Activated CD4-positive, alpha-beta T cell treated with anti-CD3 and anti-CD28 coated beads for 36 hours (primary cell): Measurements from ENCODE around the gene IFI27L1. TPM values are rescaled to one million over a fixed set of nuclear protein-coding genes. Genes with fewer than 3 reads are reported as not detected.

Experiments used
- ATAC-seq: fragments of 200-7000 bp; cut with Tn5 transposase; one replicate; pipeline ENCODE4 v1.10.0; 2021; ENCODE audit warnings: mild to moderate bottlenecking, moderate library complexity
- CTCF ChIA-PET: fragments of 350-600 bp; sonication (Branson Sonifier 250); formaldehyde crosslinking; loops from one replicate; lab custom pipeline; 2021; ENCODE audit warnings: antibody characterized with exemption; lab: Charles Lee
- POLR2A ChIA-PET: fragments of 350-600 bp; sonication (Branson Sonifier 250); formaldehyde crosslinking; loops from one replicate; lab custom pipeline; 2021; ENCODE audit warnings: antibody characterized with exemption, inconsistent platforms; lab: Charles Lee
- DNase-seq: peaks from one replicate; pipeline ENCODE4 v3.0.0-alpha.2; 2020
- H3K27ac Mint-ChIP-seq: one replicate; pipeline ENCODE4 v1.8.0; 2021; ENCODE audit warnings: mixed read lengths
- H3K27me3 Mint-ChIP-seq: one replicate; pipeline ENCODE4 v1.8.0; 2021; ENCODE audit warnings: mixed read lengths
- H3K36me3 Mint-ChIP-seq: one replicate; pipeline ENCODE4 v1.8.0; 2021; ENCODE audit warnings: low read depth, mixed read lengths
- H3K4me1 Mint-ChIP-seq: one replicate; pipeline ENCODE4 v1.8.0; 2021; ENCODE audit warnings: mixed read lengths
- H3K4me3 Mint-ChIP-seq: one replicate; pipeline ENCODE4 v1.8.0; 2021; ENCODE audit warnings: mild to moderate bottlenecking, moderate library complexity, mixed read lengths
- H3K9me3 Mint-ChIP-seq: one replicate; pipeline ENCODE4 v1.8.0; 2021; ENCODE audit warnings: low read depth, mixed read lengths
- intact Hi-C, 2 experiments: fragments of 100-400 bp; cut with DNase I in 1 of 2; cut with micrococcal nuclease in 1 of 2; formaldehyde crosslinking; loops; one replicate each; pipeline versions ENCODE4 v1.14.2 to v1.15.1; 2022 to 2024; cut with DNase I, micrococcal nuclease
- total RNA-seq, 2 experiments: library from RNA; stranded (reverse); gene quantifications; one replicate each; pipeline ENCODE4 v1.2.3, GENCODE V29; 2021

IFI27L1 gene
- total RNA-seq, 2 experiments from 2014 or later: 22.3 to 27.1 TPM

DNA sequence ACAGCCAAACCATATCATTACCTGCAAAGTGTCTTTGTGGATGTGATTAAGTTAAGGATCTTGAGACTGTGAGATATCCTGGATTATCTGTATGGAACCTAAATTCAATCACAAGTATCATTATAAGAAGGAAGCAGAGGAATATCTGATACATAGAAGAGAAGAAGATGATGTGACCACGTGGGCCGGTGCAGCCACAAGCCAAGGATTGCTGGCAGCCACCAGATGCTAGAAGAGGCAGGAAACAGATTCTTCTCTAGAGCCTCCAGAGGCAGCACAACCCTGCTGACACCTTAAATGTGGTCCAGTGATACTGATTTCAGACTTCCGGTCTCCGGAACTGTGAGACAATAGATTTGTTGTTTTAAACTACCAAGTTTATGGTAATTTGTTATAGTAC lies 54.4 kb downstream of the IFI27L1 start:
- no peaks in the 10 kb centered on the region for H3K9me3 Mint-ChIP-seq
- intact Hi-C loops: loop anchor here in 1 of 2 experiments (5.0 kb wide), 1 partner anchor 172 kb away; no protein-coding TSS in a partner anchor
- ChIA-PET POLR2A (no interaction called here), CTCF (interaction anchor here (4.9 kb wide), 1 partner anchor 44 kb away, joined by 76 read pairs; no protein-coding TSS in a partner anchor)
- ATAC-seq (no peak), DNase-seq (no peak)
- H3K4me3 Mint-ChIP-seq: no peak overlapping the region
- H3K27ac Mint-ChIP-seq: no peak overlapping the region
- H3K4me1 Mint-ChIP-seq: peaks cover 5% of the 10 kb centered on the region
- H3K36me3 Mint-ChIP-seq: no peaks in the 10 kb centered on the region
- H3K27me3 Mint-ChIP-seq: peaks cover 6% of the 10 kb centered on the region

DNA sequence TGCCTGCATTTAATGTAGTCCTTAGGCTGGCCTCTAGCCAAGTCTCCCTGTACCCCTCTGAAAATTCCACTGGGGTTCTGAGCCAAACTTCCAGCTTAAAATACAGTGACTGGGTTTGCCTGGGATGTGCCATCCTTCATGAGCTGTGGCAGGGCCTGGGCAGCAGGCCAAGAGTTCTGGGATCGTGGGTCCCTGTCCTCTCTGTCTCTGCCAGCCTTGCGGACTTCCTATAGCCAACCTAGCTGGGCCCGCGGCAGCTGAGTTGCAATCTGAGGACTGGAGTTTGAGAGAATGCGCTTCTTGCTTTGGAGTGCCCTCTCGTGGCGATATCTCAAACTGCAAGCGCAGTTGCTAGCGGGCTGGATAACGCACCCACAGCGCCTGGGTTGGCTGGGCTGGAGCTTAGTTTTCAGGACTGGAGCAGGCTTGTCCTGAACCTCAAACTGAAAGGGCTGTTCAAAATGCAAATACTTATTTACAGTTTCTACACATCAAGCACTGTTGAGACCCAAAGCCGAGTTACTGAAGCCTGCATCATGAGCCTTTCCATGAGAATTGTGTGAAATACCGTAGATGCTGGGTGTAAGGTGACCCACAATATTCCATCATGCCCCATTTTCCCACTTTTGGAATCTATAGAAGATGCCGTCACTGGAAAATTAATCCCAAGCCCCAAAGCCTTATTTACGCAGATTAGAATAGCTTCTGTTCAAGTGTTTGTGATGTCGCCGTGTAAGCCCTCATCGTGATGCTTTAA lies 55.6 kb downstream of the IFI27L1 start:
- peak; percentile 93 for DNase-seq
- intact Hi-C loops: loop anchor here (1.0 to 5.0 kb wide), 9 partner anchors 36 to 482 kb away; partner anchors contain the start of genes OTUB2 (in 1 of the 2) and PPP4R4 (in 1 of the 2)

DNA sequence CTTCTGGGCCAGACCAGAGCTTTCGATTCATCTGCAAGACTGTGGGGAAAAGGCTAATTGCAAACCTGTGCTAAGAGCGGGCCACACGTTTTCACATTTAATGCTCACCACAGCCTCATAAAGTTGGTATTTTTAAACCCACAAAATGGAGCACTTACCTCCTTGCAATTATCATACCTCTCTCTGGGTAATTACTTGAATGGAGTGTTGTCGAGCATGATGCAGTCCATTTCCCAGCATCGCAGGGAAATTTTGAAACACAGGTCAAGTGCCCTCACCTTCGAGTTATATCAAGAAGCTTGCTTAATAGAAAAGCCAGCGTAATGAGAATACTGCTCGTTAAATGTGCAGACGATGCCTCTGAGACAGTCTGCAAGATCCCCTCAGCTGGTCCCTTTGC lies 57.1 kb downstream of the IFI27L1 start:
- H3K27ac Mint-ChIP-seq: no peak overlapping the region

More for the DNA sequence above, 55.6 kb downstream of the IFI27L1 start:
- Mint-ChIP-seq H3K9me3 (no peaks in the 10 kb centered on the region), H3K27ac (no peak overlapping the region), H3K36me3 (no peaks in the 10 kb centered on the region), H3K27me3 (peaks cover 6% of the 10 kb centered on the region), H3K4me1 (peaks cover 5% of the 10 kb centered on the region), H3K4me3 (no peak overlapping the region)
- peak; percentile 90 for ATAC-seq
- POLR2A ChIA-PET: interaction anchor here (0.5 to 1.1 kb wide), 6 partner anchors 17 to 101 kb away, joined by 3 to 9 read pairs (median 3); no protein-coding TSS in a partner anchor
- CTCF ChIA-PET: interaction anchor here (0.5 to 4.9 kb wide), 64 partner anchors 8 to 1009 kb away, joined by 3 to 76 read pairs (median 5); partner anchors contain the start of genes DDX24, IFI27, IFI27L1 and PPP4R4

GRCh38 chr14:94139006-94139405 lies 57.9 kb downstream of the IFI27L1 start:
- no peaks in the 10 kb centered on the region for H3K36me3 Mint-ChIP-seq
- ATAC-seq: no peak
- H3K27me3 Mint-ChIP-seq: peaks cover 4% of the 10 kb centered on the region
- no peak overlapping the region for H3K4me3 Mint-ChIP-seq
- DNase-seq: no peak
- H3K4me1 Mint-ChIP-seq: peaks cover 3% of the 10 kb centered on the region
- intact Hi-C loops: loop anchor here in 1 of 2 experiments (5.0 kb wide), 1 partner anchor 168 kb away; no protein-coding TSS in a partner anchor
- POLR2A ChIA-PET: no interaction called here
- no peak overlapping the region for H3K27ac Mint-ChIP-seq
- CTCF ChIA-PET: interaction anchor here (0.9 to 4.9 kb wide), 5 partner anchors 10 to 104 kb away, joined by 3 to 76 read pairs (median 12); partner anchors contain the start of gene IFI27L2
- H3K9me3 Mint-ChIP-seq: no peaks in the 10 kb centered on the region

More for the DNA sequence above, 57.1 kb downstream of the IFI27L1 start:
- intact Hi-C loops: loop anchor here in 1 of 2 experiments (5.0 kb wide), 1 partner anchor 169 kb away; no protein-coding TSS in a partner anchor
- DNase-seq (no peak), ATAC-seq (no peak)
- no peak overlapping the region for H3K4me3 Mint-ChIP-seq
- no peaks in the 10 kb centered on the region for H3K36me3 Mint-ChIP-seq
- H3K4me1 Mint-ChIP-seq: peaks cover 3% of the 10 kb centered on the region
- ChIA-PET CTCF (interaction anchor here (0.8 to 4.9 kb wide), 7 partner anchors 9 to 408 kb away, joined by 3 to 76 read pairs (median 12); partner anchors contain the start of genes DDX24, IFI27L1 and IFI27L2), POLR2A (no interaction called here)
- H3K9me3 Mint-ChIP-seq: no peaks in the 10 kb centered on the region
- H3K27me3 Mint-ChIP-seq: peaks cover 6% of the 10 kb centered on the region

DNA sequence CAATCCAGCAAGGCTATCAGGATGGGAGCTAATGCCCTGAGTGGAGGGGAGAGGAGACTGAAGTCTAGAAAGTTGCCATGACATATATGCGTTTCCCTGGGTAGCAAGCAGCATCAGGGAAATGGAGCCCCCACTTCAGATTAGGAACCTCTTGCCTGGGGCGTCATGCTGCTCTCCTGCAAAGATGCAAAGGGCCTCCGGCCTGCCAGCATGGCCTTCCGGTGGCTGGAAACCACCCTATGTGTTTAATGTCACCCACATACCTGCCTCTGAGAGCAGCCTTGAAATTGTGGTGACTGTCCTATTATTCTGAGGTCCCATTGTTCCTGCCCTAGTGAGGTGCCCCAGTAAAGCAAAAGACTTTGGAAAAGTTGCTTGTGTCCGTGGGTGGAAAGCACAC lies 58.3 kb downstream of the IFI27L1 start:
- Mint-ChIP-seq H3K27me3 (peaks cover 3% of the 10 kb centered on the region), H3K4me1 (peaks cover 3% of the 10 kb centered on the region), H3K9me3 (no peaks in the 10 kb centered on the region), H3K4me3 (no peak overlapping the region), H3K36me3 (no peaks in the 10 kb centered on the region), H3K27ac (no peak overlapping the region)
- no peak for DNase-seq
- intact Hi-C loops: loop anchor here in 1 of 2 experiments (5.0 kb wide), 1 partner anchor 168 kb away; no protein-coding TSS in a partner anchor
- CTCF ChIA-PET: interaction anchor here (0.7 to 3.6 kb wide), 5 partner anchors 10 to 134 kb away, joined by 3 to 21 read pairs (median 3); partner anchors contain the start of gene IFI27L2
- ATAC-seq: no peak
- POLR2A ChIA-PET: no interaction called here

- no peaks in the 10 kb centered on the region for H3K36me3 Mint-ChIP-seq
- ATAC-seq (no peak), DNase-seq (no peak)
- intact Hi-C loops: no loop called here
- no peaks in the 10 kb centered on the region for H3K9me3 Mint-ChIP-seq
- H3K4me3 Mint-ChIP-seq: no peak overlapping the region
- ChIA-PET POLR2A (no interaction called here), CTCF (interaction anchor here (0.9 to 3.3 kb wide), 8 partner anchors 10 to 202 kb away, joined by 3 to 19 read pairs (median 4); no protein-coding TSS in a partner anchor)
- no peak overlapping the region for H3K27ac Mint-ChIP-seq
- H3K4me1 Mint-ChIP-seq: peaks cover 12% of the 10 kb centered on the region
- no peaks in the 10 kb centered on the region for H3K27me3 Mint-ChIP-seq
Observed at GRCh38 chr14:94142247-94142646, 61.1 kb downstream of the IFI27L1 start.

DNA sequence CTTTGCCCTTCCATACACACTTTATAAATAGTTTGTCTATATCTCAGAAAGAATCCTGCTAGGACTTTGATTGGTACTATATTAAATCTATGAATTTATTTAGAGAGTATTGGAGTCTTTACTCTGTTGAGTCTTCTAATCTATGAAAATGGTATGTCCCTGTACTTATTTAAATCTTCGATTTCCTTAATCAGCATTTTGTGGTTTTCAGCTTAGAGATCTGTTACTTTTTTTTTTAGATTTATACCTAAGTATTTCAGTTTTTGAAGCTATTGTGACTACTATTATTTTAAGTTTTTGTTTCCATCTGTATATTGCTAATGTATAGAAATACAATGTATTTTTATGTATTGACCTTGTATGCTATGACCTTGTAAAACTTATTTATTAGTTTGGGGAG lies 61.7 kb downstream of the IFI27L1 start:
- ATAC-seq (no peak), DNase-seq (no peak)
- Mint-ChIP-seq H3K9me3 (no peaks in the 10 kb centered on the region), H3K27me3 (no peaks in the 10 kb centered on the region), H3K27ac (no peak overlapping the region), H3K36me3 (no peaks in the 10 kb centered on the region), H3K4me3 (no peak overlapping the region), H3K4me1 (peaks cover 16% of the 10 kb centered on the region)
- CTCF ChIA-PET: interaction anchor here (0.8 to 3.3 kb wide), 8 partner anchors 9 to 203 kb away, joined by 3 to 19 read pairs (median 4); no protein-coding TSS in a partner anchor
- intact Hi-C loops: no loop called here
- POLR2A ChIA-PET: interaction anchor here (0.6 to 0.7 kb wide), 2 partner anchors 10 to 28 kb away, joined by 3 to 10 read pairs; no protein-coding TSS in a partner anchor

GRCh38 chr14:94143239-94143638 lies 62.1 kb downstream of the IFI27L1 start:
- Mint-ChIP-seq H3K36me3 (no peaks in the 10 kb centered on the region), H3K9me3 (no peaks in the 10 kb centered on the region), H3K4me1 (peaks cover 16% of the 10 kb centered on the region), H3K4me3 (no peak overlapping the region), H3K27ac (no peak overlapping the region), H3K27me3 (no peaks in the 10 kb centered on the region)
- intact Hi-C loops: no loop called here
- ChIA-PET POLR2A (interaction anchor here (0.6 to 0.7 kb wide), 2 partner anchors 10 to 27 kb away, joined by 3 to 10 read pairs; no protein-coding TSS in a partner anchor), CTCF (interaction anchor here (0.8 to 3.3 kb wide), 7 partner anchors 9 to 203 kb away, joined by 3 to 19 read pairs (median 4); no protein-coding TSS in a partner anchor)
- ATAC-seq (peak; percentile 60), DNase-seq (peak; percentile 44)

GRCh38 chr14:94143711-94144110 lies 62.6 kb downstream of the IFI27L1 start:
- no peak for DNase-seq
- ChIA-PET POLR2A (no interaction called here), CTCF (interaction anchor here (1.3 to 3.3 kb wide), 3 partner anchors 8 to 107 kb away, joined by 3 to 19 read pairs (median 4); no protein-coding TSS in a partner anchor)
- intact Hi-C loops: no loop called here
- no peak overlapping the region for H3K27ac Mint-ChIP-seq
- ATAC-seq: no peak
- no peaks in the 10 kb centered on the region for H3K27me3 Mint-ChIP-seq
- no peak overlapping the region for H3K4me3 Mint-ChIP-seq
- H3K36me3 Mint-ChIP-seq: no peaks in the 10 kb centered on the region
- H3K4me1 Mint-ChIP-seq: peaks cover 16% of the 10 kb centered on the region
- H3K9me3 Mint-ChIP-seq: no peaks in the 10 kb centered on the region

DNA sequence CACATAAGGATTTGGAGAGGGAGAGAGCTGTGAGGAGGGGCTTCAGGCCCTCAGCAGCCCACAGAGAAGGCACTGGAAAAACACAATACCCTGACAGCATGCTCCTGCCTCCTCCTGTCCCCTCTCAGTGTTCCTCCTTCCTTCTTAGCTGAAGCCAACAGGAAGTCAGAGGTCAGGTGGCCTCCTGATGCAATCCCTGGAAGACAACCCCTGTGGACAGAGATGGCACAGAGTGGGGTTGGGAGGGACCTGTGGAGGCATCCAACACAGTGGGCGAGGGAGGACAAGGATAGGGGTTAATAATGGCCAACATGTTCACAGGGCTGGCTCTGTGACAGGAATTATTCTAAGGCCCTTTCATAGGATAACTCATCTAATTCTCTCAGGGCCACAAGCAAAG lies 63.7 kb downstream of the IFI27L1 start:
- H3K36me3 Mint-ChIP-seq: no peaks in the 10 kb centered on the region
- ChIA-PET CTCF (interaction anchor here (2.0 kb wide), 1 partner anchor 8 kb away, joined by 11 read pairs; no protein-coding TSS in a partner anchor), POLR2A (no interaction called here)
- ATAC-seq (no peak), DNase-seq (no peak)
- H3K9me3 Mint-ChIP-seq: no peaks in the 10 kb centered on the region
- H3K4me3 Mint-ChIP-seq: no peak overlapping the region
- intact Hi-C loops: no loop called here
- peaks cover 16% of the 10 kb centered on the region for H3K4me1 Mint-ChIP-seq
- H3K27me3 Mint-ChIP-seq: no peaks in the 10 kb centered on the region
- no peak overlapping the region for H3K27ac Mint-ChIP-seq
